Neural cell (in vitro differentiated cells): ENCODE results near the gene SPOCD1.

ENCODE experiments used
- POLR2AphosphoS5 ChIP-seq: IDR thresholded peaks from 2 replicates; pipeline ENCODE4 v1.6.1; 2012
- RAD21 ChIP-seq: fragments of 450-650 bp; conservative IDR thresholded peaks from 2 replicates; pipeline ENCODE4 v1.6.1; 2014; ENCODE audit warnings: antibody characterized with exemption, mild to moderate bottlenecking, moderate library complexity
- TAF1 ChIP-seq: IDR thresholded peaks from 2 replicates; pipeline ENCODE4 v1.6.1; 2012; ENCODE audit warnings: low read depth
- TF ChIP-seq, protein P1 (sequence below): fragments of 450-650 bp; IDR thresholded peaks from 2 replicates; pipeline ENCODE4 v1.5.1; 2014; ENCODE audit warnings: antibody characterized with exemption, mild to moderate bottlenecking, moderate library complexity; ENCODE audit not compliant: poor library complexity, severe bottlenecking

DNA sequence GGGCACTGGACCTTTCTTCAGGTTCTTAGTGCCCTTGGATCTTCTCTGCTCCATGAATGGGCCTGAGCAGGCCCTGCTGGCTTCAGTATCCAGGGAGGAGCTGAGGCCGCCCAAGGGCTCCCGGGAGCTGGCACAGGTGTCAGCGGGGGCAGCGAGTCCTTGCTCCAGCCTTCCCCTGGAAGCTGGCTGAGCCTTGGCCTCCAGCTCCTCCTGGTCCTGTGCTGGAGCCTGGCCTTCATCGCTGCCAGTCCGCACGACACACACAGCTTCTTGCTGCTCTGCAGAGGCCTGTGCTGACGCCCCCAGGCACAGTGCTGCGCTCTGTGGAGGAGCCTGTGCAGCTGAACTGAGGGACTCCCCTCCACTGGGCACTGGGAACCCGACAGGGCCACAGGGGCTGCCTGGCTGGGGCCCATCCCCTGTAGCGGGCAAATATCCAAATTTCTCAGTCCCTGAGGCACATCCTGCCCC is 1.7 kb downstream of the SPOCD1 start:
- TF ChIP-seq POLR2AphosphoS5, result no peak
- TF ChIP-seq, protein P1, sequence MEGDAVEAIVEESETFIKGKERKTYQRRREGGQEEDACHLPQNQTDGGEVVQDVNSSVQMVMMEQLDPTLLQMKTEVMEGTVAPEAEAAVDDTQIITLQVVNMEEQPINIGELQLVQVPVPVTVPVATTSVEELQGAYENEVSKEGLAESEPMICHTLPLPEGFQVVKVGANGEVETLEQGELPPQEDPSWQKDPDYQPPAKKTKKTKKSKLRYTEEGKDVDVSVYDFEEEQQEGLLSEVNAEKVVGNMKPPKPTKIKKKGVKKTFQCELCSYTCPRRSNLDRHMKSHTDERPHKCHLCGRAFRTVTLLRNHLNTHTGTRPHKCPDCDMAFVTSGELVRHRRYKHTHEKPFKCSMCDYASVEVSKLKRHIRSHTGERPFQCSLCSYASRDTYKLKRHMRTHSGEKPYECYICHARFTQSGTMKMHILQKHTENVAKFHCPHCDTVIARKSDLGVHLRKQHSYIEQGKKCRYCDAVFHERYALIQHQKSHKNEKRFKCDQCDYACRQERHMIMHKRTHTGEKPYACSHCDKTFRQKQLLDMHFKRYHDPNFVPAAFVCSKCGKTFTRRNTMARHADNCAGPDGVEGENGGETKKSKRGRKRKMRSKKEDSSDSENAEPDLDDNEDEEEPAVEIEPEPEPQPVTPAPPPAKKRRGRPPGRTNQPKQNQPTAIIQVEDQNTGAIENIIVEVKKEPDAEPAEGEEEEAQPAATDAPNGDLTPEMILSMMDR, result no peak
- TF ChIP-seq TAF1, result no peak
- TF ChIP-seq RAD21, result no peak
